GOT3 (cell line): Measurements from ENCODE around the gene KRTAP13-2.

Experiments
- DNase-seq: peaks from one replicate; lab custom pipeline; 2025; ENCODE audit warnings: mixed read lengths; lab: John Stamatoyannopoulos, UW

KRTAP13-2 gene, protein sequence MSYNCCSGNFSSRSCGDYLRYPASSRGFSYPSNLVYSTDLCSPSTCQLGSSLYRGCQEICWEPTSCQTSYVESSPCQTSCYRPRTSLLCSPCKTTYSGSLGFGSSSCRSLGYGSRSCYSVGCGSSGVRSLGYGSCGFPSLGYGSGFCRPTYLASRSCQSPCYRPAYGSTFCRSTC

GRCh38 chr21:30372139-30372770 is at the start of gene KRTAP13-2:
KRTAP13-2 (minus strand) TSS chr21:30372271; CDS start chr21:30372213, 58 bp downstream.
- no peak for DNase-seq

DNA sequence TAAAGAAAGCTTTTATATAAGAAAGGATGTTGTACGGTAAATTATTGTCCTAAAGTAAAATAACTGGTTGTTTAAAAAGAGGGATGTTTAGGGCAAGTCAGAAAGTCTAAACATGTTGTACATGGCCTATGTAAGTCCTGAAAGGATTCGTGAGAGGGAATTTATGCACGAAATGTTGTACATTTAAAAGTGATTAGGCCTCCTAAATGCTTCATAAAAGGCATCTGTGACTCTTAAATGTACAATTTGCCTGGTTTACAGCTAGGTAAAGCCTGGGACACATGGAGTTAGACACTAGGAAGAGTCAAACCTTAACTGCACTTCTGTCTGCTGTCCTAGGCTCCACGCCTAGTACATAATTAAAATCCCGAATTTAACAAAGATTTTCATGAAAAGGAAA is 43.9 kb upstream of the KRTAP13-2 start:
- DNase-seq, result no peak

DNA sequence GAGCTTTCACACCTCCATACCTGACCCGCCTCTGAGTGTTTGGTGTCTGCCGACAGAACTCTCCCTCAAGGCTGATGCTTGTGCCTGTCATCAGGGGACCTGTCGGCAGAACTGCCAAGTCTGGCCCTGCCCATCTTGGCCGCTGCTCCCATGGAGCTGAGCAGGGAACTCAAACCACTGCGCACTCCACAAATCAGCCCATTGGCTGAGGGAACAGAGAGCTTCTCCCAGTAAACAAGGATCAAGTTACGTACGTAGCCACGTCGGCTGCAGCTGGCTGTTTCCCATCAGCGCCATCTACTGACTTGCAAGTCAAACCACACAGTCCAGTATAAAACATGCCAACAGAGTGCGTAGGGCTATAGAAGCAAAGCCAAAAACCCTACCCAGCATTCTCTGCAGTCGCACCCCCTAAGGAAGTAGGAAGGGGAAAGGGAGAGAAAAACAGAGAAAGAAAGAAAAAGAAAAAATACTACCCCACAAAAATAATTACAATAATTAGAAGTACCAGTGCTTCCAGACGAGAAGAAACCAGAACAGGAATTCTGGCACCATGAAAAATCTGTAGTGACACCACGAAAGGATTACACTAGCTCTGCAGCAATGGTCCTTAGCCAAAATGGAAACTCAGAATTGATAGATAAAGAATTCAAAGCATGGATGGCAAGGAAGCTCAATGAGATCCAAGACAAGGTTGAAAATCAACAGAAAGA is 36.9 kb upstream of the KRTAP13-2 start:
- DNase-seq, result no peak

- DNase-seq, result no peak
Measured at GRCh38 chr21:30395731-30396130, 23.7 kb upstream of the KRTAP13-2 start, which contains the start of gene KRTAP13-1. KRTAP13-1 (plus strand) TSS chr21:30396031; CDS start chr21:30396087, 56 bp downstream.

DNA sequence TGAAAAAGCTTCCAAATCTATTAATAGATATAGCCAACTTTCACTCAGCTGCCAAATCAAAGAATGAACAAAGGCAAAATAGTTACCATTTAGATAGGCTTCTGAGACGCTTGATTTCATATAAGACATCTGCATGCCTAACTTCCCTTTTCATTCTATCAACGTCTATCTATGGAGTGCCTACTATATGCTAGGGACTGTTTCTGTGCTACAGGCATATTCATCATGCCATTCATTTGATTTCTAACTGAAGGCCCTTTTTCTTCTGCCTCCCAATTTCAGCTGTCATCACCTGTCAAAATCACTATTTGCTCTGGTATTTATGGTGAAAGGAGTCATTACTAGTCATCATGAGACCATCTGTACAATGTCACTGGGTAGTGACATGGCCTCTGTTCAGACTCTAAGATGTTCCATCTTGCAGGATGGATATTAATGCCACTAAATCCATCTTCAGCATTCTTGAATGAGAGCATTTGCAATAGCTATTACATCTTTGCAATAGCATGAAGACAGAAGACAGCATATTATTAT is 19.5 kb upstream of the KRTAP13-2 start:
- DNase-seq, result no peak

- no peak for DNase-seq
Measured at GRCh38 chr21:30382201-30382600, 10.1 kb upstream of the KRTAP13-2 start.

- DNase-seq, result no peak
Measured at GRCh38 chr21:30355906-30356305, 16.2 kb downstream of the KRTAP13-2 start.

GRCh38 chr21:30354308-30355005 is 17.6 kb downstream of the KRTAP13-2 start:
- no peak for DNase-seq

- DNase-seq, result no peak
Measured at GRCh38 chr21:30351534-30351933, 20.5 kb downstream of the KRTAP13-2 start.

DNA sequence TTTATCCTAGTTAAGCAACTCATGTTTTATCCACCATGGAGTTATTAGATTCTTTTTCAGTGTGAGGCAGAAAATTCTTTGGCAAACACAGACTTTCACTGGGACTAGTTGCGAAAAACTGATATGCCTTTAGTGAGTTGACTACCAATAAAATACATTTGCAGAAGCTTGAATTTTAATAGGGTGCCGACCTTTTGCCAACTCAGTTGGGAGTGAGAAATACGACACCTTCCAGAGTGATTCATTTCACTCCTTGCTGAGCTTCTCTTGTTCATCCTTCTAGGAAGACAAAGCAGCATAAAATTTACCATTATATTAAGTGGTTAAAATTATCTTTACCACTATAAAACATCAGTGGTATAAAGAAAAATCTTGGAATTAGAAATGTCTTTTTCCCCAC is 22.5 kb downstream of the KRTAP13-2 start:
- DNase-seq, result no peak

DNA sequence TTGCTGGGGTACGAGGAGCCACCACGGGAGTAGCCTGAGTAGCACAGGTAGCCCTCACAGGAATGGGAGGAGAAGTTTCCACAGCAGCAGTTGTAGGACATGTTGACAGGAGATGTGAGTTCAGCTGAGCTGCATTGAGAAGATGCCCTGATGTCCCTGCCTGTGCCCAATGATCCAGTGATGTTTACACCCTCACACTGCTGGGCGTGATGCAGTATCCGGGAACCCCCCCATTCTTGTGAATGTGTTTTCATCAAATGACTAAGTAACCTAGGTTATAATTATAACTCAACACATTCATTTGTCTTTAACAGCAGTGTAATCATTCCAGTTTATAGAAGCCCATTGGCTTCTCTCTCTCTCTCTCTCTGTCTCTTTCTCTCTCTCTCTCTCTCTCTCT is 23.6 kb downstream of the KRTAP13-2 start, which contains the start of gene KRTAP23-1:
Gene KRTAP23-1 (minus strand): TSS at position 101 of the 400 bp plus-strand sequence. CDS start 0 bp downstream, at position 101.
- no peak for DNase-seq

DNA sequence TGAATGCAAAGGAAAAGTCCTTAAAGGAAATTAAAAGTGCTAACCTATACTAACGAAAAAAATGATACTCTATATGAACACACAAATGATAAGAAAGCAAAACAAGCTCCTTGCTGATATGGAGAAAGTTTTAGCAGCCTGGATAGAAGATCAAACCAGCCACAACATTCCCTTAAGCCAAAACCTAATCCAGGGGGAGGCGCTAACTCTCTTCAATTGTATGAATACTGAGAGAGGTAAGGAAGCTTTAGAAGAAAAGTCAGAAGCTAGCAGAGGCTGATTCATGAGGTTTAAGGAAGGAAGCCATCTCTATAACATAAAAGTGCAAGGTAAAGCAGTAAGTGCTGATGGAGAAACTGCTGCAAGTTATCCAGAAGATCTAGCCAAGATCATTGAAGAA is 27.1 kb downstream of the KRTAP13-2 start:
- no peak for DNase-seq

DNA sequence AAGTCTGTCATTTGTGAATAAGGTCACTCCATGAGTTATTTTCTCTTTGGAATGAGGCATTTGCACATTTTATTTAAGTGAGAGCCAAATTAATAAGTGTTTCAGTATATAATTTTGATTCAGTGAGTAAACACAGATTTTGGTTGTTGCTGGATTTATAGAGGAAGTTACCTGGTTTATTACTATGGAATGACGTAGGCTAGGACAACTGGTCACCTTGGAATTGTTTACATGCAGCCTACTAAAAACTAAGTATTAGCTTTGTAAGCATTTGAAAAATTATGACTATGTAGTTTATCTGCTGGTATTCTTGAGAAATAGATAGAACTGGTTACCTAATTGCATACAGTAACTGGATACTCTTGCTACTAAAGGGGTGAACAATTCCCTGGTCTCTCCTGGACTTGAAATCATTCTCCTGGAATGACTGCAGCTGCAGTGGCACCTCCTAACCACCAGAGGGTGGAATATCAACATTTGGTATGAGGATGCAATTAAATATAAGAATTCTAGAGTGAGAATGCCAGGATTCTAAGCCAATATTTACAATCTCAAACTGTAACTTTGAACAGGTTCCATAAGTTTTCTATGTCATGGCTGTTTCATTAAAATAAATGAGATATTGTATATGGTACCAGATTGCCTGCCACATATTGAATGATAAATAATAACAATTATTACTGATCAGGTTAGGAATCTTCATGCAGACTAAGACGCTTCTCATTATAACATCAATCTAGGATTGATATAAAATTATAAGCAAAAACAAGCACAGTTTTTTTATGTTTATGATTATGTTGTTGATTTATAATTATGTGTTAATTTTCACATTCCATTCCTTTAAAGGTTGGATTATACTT is 31.1 kb downstream of the KRTAP13-2 start:
- peak; percentile 0 for DNase-seq

DNA sequence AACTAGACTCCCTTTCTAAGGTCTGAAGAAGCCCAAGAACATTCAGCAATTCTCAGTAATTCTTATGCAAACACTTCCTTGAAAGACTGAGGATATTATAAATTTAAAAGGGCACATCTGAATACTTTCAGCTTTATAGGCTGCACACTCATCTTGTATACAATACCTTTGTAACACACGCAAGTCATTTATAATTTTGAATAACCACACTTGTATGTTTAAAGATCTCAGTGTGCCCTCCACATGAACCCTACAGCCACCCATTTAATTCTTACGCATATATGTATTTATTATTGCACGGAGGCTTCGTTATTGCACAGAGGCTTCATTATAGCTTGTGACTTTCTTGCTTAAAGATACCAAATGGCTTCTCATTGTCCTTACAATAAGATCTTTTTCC is 33.4 kb downstream of the KRTAP13-2 start:
- DNase-seq, result no peak

- DNase-seq, result no peak
Measured at GRCh38 chr21:30337772-30338171, 34.3 kb downstream of the KRTAP13-2 start.

DNA sequence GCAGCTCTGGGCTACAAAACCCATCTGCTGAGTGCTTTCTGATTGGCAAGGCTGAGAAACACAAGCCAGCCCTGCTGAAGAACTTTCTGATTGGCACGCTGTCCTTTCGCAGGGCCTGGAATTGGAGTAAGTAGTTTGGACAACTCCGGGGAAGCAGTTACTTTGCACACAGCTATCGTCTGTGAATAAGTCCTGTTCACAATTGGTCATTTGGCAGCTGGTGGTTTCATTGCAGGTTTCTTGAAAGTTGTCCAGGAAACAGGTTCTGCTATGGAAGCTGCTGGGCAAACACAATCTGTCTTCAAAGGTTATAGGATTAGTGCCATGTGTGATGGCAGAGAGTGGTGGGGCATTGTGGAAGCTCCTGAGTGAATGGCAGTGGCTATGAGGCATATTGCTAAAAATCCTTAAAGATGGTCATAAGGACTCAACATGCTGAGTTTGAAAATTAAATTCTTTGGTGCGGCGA is 34.8 kb downstream of the KRTAP13-2 start, which contains the start of gene KRTAP27-1:
Gene KRTAP27-1 (minus strand): TSS at position 419 of the 469 bp plus-strand sequence. CDS start 26 bp downstream, at position 393.
- DNase-seq, result no peak

- no peak for DNase-seq
Measured at GRCh38 chr21:30336596-30336995, 35.5 kb downstream of the KRTAP13-2 start.

DNA sequence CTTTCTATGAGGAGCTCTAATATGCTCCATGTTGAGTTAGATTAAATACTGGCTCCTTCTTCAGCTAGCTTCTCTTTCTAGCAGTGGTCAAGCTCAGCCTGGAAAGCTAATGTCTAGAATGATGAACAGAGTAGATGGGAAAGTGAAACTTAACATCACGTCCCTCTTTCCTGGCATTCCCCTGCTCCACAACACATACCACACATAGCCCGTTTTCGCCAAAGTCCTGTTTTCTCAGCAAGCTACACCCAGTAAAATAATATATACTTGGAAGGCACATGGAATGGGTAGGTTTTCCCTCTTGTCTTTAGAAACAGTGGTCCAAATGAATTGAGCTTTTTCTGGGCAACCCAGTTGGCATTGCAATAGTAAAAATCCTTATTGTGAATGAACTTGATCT is 38.3 kb downstream of the KRTAP13-2 start:
- DNase-seq, result no peak

DNA sequence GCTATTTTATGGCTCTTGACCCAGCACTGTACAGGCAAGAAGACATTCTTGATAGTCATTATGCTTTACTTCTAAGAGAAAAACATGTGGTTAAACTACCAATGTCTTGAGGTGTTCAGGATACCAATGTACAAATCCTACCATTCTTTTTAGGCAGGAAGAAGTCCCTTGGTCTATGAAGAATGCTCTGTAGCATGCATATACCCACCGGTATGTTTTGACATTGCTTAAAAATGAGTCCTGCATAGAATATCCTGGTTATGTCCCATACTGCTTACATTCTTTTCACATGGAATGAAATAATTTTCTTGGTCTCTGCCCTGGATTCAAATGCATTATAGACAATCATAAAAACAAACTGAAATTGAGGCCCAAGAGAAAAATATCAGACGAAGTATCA is 39.4 kb downstream of the KRTAP13-2 start:
- DNase-seq, result no peak

DNA sequence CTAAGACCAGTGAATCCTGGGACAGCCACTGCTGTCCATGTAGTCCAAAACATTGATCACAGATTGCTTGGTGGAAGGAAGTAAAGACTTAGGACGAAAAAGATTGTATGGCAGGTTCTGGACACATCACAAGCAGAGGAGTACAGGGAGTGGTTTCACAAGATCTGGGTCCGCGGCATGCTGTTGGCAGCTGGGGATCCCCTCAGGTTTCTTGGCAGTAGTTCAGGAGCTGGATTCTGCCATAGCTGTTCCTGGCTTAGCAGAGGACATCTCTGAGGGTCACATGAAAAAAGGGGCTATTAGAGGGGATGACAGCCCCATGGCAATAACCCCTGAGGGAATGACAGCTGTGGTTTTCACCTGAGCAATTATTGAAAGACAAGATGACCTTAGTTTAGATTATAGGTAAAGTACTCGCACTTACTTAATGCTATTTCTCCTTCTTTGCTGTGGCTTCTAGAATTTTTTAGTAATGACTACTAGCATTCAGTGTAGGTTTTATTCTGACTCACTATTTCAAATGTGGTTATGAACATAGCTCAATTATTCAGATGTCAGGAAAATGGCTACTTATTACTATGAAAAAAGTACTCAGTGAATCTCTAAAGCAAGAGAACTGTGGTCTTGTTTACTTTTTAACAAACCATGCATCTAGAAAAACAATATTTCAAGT is 42.7 kb downstream of the KRTAP13-2 start:
- DNase-seq, result no peak
